Measurements from ENCODE around the gene ZDBF2.
"Not testable (repeated sequence)": the region's sequence is repeated elsewhere in the genome, so short reads cannot be mapped to it uniquely, and the experiment has no call there.

Gene ZDBF2

DNA sequence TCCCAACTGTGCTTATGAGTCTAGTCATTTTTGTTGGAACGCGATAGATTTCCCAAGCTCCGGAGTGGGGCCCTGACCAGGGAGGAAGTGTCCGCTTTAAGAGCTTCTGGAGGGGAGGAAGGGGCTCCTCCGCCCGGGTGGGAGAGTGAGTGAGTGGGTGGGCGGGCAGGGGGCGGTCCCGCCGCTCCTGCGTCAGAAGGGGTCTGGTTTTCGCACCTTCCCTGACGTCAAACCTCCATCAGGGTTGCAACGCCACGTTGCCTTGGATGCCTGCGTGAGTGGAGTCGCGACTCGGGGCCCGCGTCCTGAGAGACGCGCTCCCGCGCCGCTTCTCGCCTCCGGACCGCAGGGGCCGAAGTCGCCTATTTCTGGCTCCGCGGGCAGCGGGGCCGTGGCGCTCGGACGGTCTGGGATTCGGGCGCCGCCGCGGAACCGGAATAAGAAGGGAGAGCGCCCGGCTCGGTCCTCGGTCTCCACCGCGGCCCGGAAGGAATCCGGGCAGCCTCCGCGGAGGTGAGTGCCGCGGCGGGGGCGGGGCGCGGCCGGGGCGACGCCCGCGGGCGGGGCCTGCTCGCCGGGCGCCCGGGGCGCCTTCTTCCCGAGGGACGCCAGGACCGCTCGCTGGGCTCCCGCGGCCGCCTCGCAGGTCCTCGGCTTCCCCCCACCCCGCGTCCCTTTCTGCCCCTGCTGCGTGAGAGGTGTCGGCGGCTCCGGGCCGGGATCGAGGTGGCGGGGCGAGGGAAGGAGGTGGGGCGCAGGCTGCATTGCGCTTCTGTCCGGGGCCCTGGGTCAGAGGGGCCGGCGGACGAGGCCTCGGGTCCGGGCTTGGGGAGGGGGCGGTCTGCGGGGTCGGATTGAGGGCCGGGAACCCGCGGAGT is at the start of gene ZDBF2:
ZDBF2 (plus strand) TSS at position 230 of the 878 bp plus-strand sequence. CDS start 7,187 bp downstream, outside the sequence.
- peak; percentile 48 for DNase-seq (ENCODE audit: low read depth)

DNA sequence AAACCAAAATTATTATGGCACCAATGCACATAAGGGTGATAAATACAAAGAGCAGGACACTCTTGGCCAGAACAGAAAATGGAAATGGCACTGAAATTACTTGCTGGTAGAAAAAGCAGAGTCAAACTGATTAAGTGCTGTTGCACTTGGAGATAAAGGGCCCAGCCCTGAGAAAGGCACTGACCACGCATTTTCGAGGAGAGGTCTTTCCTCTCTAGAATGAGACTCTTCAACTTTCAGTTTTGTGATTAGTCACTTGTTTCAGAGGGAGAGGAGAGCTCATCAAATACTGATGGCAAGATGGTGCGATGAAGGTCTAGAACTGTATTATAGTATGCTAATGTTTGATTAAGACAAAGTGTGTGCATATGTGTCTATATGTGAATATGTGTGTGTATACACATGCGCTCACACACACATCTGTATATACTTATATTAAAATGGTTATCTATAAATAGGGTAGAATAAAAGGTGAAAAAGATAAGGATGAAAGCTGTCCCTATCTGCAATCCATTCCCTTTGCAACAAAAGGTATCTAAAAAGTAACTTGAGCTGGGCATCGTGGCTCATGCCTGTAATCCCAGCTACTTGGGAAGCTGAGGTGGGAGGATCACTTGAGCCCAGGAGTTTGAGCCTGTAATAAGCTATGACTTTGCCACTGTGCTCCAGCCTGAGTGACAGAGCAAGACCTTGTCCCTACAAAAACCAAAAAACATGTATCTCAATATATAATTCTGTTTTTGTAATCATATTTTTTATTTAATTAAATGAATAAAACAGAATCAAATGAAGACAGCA is 48.8 kb upstream of the ZDBF2 start:
- DNase-seq (ENCODE audit: low read depth), result no peak

DNA sequence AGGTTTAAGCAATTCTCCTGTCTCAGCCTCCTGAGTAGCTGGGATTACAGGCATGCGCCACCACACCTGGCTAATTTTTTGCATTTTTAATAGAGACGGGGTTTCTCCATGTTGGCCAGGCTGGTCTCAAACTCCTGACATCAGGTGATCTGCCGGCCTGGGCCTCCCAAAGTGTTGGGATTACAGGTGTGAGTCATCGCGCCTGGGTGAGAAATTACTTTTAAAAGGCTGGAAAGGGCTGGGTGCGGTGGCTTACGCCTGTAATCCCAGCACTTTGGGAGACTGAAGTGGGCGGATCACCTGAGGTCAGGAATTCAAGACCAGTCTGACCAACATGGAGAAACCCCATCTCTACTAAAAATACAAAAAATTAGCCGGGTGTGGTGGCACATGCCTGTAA is 45.8 kb upstream of the ZDBF2 start:
- not testable (repeated sequence) for DNase-seq (ENCODE audit: low read depth)

DNA sequence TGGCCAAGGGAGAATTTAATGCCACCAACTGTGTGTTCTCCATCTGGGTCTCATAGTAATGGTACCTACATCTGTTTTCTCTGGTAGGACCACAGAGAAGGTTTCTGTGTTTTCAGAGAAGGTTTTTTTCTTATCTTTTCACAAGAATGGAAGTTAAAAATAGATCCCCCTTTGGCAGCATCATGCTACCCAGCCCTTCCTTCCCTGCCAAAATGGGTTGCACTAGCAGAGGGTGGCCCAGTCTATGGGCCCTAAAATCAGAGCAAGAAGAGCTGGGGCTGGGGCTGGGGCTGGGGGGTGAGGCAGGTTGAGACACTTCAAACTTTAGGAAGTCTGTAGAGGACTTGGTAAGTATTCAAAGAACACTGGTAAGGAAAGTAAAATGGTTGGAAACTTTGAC is 44.8 kb upstream of the ZDBF2 start:
- DNase-seq (ENCODE audit: low read depth), result no peak

DNA sequence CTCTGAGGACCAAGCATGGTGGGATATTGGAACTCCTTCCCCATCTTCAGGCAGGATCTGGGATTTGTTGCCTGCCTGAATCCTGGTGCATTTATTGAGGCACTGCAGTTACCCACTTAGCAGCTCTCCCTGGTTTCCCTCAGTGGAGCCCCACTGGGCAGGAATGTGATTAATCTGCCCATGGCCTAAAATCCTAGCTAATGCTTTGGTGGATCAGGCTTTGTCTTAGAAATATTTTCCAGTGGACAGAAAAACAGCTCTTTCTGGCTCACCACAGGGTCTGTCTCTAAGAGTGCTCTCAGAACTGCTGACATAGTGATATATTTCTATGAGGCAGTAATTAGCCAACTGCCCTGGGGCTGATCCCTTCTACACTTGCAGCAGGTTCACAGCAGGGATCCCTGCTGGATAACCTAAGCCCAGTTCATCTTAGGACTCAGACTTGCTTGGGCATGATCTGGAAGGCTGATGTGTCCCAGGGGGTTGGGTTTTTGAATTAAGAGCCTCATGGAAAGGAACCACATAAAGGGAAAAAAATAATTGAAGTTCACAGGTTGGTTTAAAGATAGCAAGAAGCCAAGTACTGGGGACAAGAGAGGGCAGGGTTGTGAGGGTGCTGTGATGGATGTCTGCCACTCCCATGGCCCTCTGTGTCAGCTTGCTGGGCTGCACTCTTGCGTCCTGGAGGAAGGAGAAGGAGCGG is 44.3 kb upstream of the ZDBF2 start:
- DNase-seq (ENCODE audit: low read depth), result no peak

DNA sequence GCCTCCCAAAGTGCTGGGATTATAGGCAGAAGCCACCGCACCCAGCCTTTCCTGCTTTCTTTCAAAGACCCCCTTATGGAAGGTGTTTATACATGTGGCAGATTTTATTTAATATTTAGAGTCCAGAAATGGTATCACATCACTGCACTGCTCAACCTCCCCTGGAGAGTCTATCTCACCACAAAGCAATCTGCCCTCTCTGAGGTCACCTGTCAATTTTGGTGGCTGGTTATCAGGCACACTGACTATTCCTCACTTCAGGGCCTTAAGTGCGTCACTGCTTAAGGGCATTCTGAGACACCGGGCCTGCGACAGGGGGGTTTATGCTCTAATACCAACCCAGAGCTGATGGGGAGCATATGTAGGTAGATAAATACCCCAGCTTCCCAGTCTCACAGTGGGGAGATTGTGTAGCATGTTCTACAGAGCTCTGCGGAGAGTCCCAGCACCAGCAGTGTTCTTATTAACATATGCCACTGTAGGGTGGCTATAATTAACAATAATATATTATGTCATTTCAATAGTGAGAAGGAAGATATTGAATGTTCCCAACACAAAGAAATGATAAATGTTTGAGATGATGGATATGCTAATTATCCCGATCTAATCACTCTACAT is 42.7 kb upstream of the ZDBF2 start:
- DNase-seq (ENCODE audit: low read depth), result no peak

DNA sequence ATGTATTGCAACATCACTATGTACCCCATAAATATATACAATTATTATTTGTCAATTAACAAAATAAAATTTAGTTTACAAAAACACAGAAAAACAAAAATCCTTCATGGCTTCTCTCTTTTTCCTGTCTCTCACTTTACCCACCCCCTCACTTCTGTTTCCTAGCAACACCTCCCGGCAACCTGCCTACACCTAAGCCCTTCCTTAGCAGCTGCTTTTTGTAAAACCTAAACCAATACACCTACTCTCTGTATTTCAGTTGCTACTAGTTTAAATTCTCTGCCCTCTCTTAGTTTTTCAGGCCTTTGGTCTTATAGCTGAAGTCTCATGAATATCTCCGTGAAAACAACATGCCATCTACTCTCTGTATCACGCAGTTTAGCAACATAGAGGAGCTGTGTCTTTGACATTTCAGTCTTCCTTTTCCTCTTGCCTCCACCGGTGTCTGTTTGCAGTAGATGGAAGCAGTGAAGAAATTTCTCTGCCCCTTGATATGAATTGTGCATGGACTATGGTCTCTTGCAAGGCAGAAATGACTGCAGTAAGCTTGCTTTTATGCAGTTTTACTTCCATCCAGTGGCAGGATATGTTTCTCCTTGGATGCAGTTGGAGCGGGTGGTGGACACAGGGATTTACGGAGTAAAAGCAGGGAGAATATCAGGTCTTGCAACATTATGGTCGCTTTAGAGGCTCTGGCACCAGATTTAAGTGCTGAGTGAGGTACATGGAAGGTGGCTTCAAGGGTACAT is 42.0 kb upstream of the ZDBF2 start:
- no peak for DNase-seq (ENCODE audit: low read depth)

DNA sequence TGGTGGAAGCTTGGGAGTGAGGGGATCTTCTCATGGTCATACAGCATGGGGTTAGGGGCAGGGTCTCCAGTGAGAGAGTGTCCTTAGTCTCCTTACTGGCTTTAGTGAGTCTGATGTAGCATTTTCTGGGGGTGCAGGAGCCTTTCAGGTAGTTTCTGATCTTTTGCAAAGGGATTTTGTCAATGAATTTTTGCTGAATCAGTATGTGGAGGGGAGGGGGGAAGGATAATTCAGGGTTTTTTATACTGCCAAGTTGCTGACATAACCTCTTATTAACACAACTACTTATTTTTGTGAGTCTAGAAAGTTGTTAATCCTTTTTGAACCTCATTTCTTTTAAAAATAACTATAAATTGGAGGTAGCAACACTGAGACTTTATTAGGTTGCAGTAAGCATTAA is 35.3 kb upstream of the ZDBF2 start:
- no peak for DNase-seq (ENCODE audit: low read depth)

DNA sequence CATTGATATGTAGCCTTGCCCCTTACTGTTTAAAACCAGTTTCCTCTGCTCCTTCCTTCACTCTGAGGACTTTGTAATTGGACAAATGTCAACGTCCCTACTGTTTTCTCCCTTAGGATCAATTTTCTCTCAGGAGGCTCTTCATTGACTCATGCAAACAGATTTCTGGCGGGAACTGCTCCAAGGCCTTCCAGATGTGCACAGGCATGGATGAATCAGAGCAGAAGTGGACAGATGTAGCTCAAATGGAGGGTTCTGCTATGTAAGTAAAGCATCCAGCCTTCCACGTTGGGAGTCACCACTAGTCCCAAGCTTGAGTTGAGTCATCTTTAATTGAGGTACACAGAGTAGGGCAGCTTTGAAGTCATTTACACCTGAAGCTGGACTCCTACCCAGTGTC is 34.1 kb upstream of the ZDBF2 start:
- DNase-seq (ENCODE audit: low read depth), result no peak

DNA sequence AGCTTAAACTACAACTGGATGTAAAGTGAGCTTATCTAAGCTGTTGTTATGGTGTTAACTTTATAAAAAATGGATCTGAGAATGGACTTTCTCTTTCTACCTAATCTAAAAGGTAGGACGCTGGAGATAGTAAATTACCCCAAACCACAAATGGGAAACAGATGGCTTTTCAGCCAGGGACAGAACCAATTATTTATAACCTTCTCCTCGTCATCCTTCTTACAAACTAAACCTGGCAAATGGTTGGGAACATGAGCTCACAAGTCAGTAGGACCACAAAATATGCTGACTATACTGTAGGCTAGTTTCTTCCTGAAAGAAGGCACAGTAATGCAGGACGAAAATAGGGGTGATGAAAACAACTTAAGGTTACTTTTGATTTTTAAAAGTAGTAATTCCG is 32.7 kb upstream of the ZDBF2 start:
- DNase-seq (ENCODE audit: low read depth), result no peak

DNA sequence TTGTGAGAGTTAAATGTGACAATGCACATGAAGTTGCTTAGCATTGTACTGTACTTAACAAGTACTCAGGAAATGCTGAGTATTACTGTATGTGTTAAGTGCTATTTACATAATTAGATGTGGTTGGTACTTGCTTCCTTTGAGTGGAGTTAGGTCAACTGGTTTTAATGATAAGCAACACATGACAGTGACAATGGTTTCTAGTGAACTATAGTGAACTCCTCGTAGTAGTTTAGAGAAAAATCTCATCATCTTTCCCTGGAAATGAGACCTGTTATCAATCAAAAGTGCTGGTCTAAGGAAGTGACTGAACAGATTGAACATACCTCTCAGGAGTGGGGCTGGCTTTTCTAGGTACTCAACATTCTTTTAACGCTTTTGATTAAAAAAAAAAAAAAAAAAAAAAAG is 29.2 kb upstream of the ZDBF2 start:
- DNase-seq (ENCODE audit: low read depth), result no peak

DNA sequence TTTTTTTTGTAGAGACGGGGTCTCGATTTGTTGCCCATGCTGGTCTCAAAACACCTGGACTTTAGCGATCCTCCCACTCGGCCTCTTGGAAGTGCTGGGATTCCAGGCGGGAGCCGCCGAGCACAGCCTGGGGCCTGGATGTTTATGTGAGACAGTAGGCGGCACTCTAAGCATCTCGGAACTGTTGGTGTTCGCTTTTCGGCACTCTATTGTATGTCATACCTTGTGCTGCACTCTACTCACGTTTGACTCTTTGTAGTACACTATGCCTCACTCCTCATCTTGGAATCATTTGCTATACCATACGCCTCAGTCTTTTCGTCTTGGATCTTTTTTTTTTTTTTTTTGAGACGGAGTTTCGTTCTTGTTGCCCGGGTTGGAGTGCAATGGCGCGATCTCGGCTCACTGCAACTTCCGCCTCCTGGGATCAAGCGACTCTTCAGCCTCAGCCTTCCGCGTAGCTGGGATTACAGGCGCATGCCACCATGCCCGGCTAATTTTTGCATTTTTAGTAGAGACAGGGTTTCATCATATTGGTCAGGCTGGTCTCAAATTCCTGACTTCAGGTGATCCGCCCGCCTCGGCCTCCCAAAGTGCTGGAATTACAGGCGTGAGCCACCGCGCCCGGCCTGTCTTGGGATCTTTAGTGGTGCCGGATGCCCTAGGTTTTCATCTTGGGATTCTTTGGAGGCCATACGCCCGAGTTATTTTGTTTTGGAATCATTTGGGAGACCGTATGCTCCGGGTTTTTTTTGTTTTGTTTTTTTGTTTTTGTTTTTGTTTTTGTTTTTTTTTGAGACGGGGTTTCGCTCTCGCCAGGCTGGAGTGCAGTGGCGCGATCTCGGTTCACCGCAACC is 24.2 kb upstream of the ZDBF2 start:
- DNase-seq (ENCODE audit: low read depth), result no peak

DNA sequence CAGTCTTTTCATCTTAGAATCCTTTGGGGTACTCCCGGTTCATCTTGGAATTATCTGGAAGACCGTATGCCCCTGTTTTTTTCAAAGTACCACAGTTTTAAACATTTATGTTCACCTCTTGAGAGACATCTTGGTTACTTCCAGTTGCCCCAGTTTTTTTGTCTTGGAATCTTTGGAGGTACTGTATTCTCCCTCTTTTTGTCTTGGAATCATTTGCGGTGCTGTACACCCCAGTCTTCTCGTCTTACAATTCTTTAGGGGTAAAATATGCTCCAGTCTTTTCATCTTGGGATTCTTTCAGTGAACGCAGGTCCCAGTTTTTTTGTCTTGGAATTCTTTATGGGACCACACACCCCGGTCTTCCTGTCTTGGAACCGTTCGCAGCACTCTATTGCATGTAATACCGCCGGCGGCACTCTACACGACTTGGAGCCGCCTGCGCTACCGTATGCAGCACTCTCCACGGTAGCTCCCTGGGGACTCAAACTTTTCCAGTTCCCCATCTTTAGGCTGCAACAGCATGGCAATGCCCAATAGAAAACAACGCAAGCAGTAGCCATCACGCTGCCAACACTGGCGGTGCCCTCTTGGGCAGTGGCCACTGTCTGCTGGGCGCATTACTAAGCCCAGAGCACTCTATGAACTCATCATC is 21.2 kb upstream of the ZDBF2 start:
- no peak for DNase-seq (ENCODE audit: low read depth)

DNA sequence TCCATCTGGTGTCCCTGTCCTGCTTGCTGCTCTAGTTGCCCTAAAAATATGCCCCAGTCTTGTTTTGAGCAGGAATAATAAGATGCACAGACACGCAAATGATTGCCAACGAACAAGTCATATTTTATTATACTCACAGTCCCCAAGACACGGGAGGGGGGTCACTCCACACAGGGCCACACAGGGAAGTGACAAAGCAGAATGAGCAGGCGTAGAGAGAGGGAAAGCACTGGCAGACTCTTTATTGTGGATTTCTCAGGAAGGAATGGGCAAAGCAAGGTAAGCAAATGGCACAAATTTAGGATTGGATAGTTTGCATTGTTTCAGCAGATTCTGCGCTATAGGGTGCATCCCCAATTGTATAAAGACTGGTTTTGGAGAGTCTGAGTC is 20.7 kb upstream of the ZDBF2 start:
- DNase-seq (ENCODE audit: low read depth), result no peak

DNA sequence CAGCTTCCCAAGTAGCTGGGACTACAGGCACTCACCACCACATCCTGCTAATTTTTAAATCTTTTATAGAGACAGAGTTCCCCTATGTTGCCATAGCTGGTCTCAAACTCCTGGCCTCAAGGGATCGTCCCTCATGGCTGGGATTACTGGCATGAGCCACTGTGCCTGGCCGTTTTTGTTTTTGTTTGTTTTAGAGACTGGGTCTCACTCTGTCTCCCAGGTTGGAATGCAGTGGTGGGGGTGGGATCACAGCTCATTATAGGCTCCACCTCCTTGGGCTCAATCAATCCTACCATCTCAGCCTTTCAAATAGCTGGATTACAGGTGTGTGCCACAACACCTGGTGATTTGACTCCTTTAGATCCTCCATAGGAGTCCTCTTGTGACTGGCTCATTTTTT is 19.5 kb upstream of the ZDBF2 start:
- DNase-seq (ENCODE audit: low read depth), result no peak

DNA sequence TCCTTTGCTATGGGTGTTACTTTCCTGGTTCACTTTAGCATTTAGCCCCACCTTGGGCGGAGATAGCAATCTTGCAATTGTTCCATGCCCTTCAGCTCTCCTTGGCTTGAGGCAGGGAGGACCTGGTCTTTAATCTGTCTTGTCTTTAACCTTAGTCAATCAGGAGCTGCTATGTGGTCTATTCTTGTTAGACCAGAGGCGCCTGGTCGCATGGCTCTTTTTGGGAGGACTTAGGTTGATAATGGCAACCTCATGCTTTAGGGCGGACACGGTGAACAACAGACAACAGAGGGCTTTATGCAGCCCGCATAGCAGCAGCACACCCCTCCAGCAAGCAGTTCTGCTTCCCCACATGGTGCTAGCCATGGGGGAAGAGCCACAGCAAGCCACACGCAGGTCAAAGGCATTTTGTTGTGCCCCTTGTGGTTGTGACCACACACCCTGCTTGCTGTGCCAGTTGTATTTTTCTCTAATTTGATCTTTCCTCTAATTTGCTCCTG is 17.7 kb upstream of the ZDBF2 start:
- DNase-seq (ENCODE audit: low read depth), result no peak

DNA sequence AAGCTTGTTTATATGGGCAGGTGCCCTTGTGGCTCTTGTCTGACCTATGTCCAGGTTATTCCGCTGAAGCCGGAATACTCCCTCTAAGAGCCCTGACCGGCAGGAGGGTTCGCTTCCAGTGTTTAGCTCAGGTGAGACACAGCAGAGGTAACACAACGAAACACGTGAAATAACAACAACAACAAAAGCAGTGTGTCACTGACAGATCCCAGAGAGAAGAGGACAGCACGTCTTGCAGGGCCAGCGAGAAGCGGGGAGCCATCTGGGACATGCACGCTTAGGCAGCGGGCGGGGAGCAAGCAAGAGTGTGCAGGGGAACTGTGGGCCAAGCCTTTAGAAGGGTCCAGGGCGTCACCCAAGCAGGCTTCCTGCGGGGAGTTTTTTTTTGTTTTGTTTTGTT is 17.1 kb upstream of the ZDBF2 start:
- DNase-seq (ENCODE audit: low read depth), result no peak

DNA sequence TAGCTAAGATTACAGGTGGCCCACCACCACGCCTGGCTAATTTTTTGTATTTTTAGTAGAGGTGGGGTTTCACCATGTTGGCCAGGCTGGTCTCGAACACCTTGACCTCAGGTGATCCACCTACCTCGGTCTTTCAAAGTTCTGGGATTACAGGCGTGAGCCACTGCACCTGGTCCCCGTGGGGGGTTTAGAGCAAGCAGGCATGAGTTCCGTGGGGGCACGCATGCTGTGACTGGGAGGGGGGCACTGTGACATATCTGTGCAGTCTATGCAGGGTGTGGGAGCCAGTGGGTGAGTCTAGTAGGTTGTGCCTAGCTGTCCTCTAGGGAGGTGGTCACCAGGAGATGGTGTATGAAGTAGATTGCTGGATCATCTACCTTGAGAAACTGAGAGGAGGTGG is 16.6 kb upstream of the ZDBF2 start:
- DNase-seq (ENCODE audit: low read depth), result no peak

DNA sequence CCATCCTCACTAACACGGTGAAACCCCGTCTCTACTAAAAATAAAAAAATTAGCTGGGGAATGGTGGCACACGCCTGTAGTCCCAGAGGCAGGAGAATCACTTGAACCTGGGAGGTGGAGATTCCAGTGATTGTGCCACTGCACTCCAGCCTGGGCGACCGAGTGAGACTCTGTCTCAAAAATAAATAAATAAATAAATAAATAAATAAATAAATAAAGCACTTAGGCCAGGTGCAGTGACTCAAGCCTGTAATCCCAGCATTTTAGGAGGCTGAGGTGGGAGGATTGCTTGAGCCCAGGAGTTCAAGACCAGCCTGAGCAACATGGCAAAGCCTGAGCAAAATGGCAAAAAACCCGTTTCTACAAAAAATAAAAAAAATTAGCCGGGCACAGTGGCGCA is 15.8 kb upstream of the ZDBF2 start:
- DNase-seq (ENCODE audit: low read depth), result not testable (repeated sequence)
